HCT116 (cell line): ENCODE results near the gene NOTCH1. TPM values are rescaled to one million over a fixed set of nuclear protein-coding genes. Genes with fewer than 3 reads are reported as not detected.
A peak's percentile ranks its signal among the peaks of the same experiment; 100 is the strongest.

Experiments
- ATAC-seq: fragments of 200-7000 bp; cut with Tn5 transposase; 2 replicates; pipeline ENCODE4 v1.9.1; 2020; ENCODE audit warnings: mild to moderate bottlenecking, moderate library complexity
- BruUV-seq: library from RNA; stranded (reverse); fragments of 400-500 nt; replicated peaks from 2 replicates; lab custom pipeline; 2021; lab: Mats Ljungman, UMichigan
- CTCF ChIA-PET: fragments of 300-600 bp; sonication (Branson Sonifier 250); formaldehyde crosslinking; loops from one replicate; lab custom pipeline; 2021; ENCODE audit warnings: antibody characterized with exemption; lab: Charles Lee
- POLR2A ChIA-PET: fragments of 300-600, 350-600 bp; sonication (Branson Sonifier 250); formaldehyde crosslinking; loops from one replicate; lab custom pipeline; 2021; ENCODE audit warnings: antibody characterized with exemption; lab: Charles Lee
- RAD21 ChIA-PET, 2 experiments: fragments of 300-600 bp; sonication (Branson Sonifier 250); formaldehyde crosslinking; loops; one replicate each; lab custom pipeline; 2023; ENCODE audit warnings: low total read pairs in 2 of 2; ENCODE audit not compliant: uncharacterized antibody in 2 of 2, unreplicated experiment in 2 of 2, low non-redundant PET in 1 of 2; lab: Charles Lee
- DNase-seq: peaks from one replicate; pipeline ENCODE4 v3.0.0-alpha.2; 2010; ENCODE audit warnings: low read depth, low spot score
- H2AFZ ChIP-seq: fragments of 200-600 bp; shearing (Covaris generic), sonication (generic); 2 replicates; pipeline ENCODE4 v1.6.1; 2017; ENCODE audit warnings: low read depth, mixed run types, mixed read lengths, antibody characterized with exemption, low read length; ENCODE audit not compliant: poor library complexity, severe bottlenecking
- H3K27ac ChIP-seq: 2 replicates; pipeline ENCODE4 v1.5.1; 2012; ENCODE audit warnings: low read depth, low read length
- H3K27me3 ChIP-seq: fragments of 200-600 bp; sonication (generic); 2 replicates; pipeline ENCODE4 v1.6.1; 2016; ENCODE audit warnings: mixed run types, low read length, mixed read lengths; ENCODE audit not compliant: insufficient read depth
- H3K36me3 ChIP-seq, 2 experiments: fragments of 200-500 bp in 1 of 2; fragments of 200-600 bp in 1 of 2; sonication (Bioruptor generic) in 1 of 2; sonication (generic) in 1 of 2; 2 replicates each; pipeline versions ENCODE4 v1.5.1 to v1.6.1; 2014 to 2016; ENCODE audit warnings: low read length in 2 of 2, inconsistent platforms in 1 of 2, mixed read lengths in 1 of 2, mixed run types in 1 of 2; ENCODE audit not compliant: insufficient read depth in 2 of 2, control insufficient read depth in 1 of 2
- H3K4me1 ChIP-seq, 2 experiments: fragments of 200-600 bp in 1 of 2; sonication (generic) in 1 of 2; 2 replicates each; pipeline versions ENCODE4 v1.5.1 to v1.6.1; 2012 to 2017; ENCODE audit warnings: low read length in 2 of 2, inconsistent platforms in 1 of 2, mild to moderate bottlenecking in 1 of 2, mixed read lengths in 1 of 2, mixed run types in 1 of 2, moderate library complexity in 1 of 2; ENCODE audit not compliant: insufficient read depth in 2 of 2, control insufficient read depth in 1 of 2
- H3K4me2 ChIP-seq: fragments of 200-600 bp; sonication (generic); 2 replicates; pipeline ENCODE4 v1.6.1; 2017; ENCODE audit warnings: mixed run types, low read length, mixed read lengths
- H3K4me3 ChIP-seq, 2 experiments: fragments of 200-600 bp in 1 of 2; sonication (generic) in 1 of 2; replicated peaks in 1 of 2; 2 replicates each; pipeline ENCODE4 v1.5.1; 2011 to 2016; ENCODE audit warnings: low read length in 2 of 2, control low read depth in 1 of 2, low read depth in 1 of 2, mild to moderate bottlenecking in 1 of 2, mixed read lengths in 1 of 2, mixed run types in 1 of 2
- H3K79me2 ChIP-seq: fragments of 200-600 bp; sonication (generic); 2 replicates; pipeline ENCODE4 v1.6.1; 2017; ENCODE audit warnings: mild to moderate bottlenecking, mixed run types, low read length, moderate library complexity, mixed read lengths; ENCODE audit not compliant: insufficient read depth
- H3K9ac ChIP-seq: fragments of 200-600 bp; sonication (generic); 2 replicates; pipeline ENCODE4 v1.6.1; 2016; ENCODE audit warnings: low read length, mixed read lengths
- H3K9me2 ChIP-seq: fragments of 200-600 bp; sonication (generic), shearing (Covaris generic); 2 replicates; pipeline ENCODE4 v1.6.1; 2017; ENCODE audit warnings: mixed run types, mild to moderate bottlenecking, moderate library complexity; ENCODE audit not compliant: insufficient read depth
- H3K9me3 ChIP-seq, 2 experiments: fragments of 200-500 bp in 1 of 2; fragments of 200-600 bp in 1 of 2; sonication (Bioruptor generic) in 1 of 2; sonication (generic) in 1 of 2; 2 replicates each; pipeline ENCODE4 v1.6.1; 2014 to 2017; ENCODE audit warnings: low read length in 2 of 2, mixed read lengths in 2 of 2, inconsistent platforms in 1 of 2, low read depth in 1 of 2, mild to moderate bottlenecking in 1 of 2, mixed run types in 1 of 2, moderate library complexity in 1 of 2; ENCODE audit not compliant: control insufficient read depth in 1 of 2, insufficient read depth in 1 of 2
- H4K20me1 ChIP-seq: fragments of 200-600 bp; sonication (generic), shearing (Covaris generic); 2 replicates; pipeline ENCODE4 v1.6.1; 2017; ENCODE audit warnings: mixed run types, mild to moderate bottlenecking, moderate library complexity; ENCODE audit not compliant: insufficient read depth
- ATF3 ChIP-seq: IDR thresholded peaks from 2 replicates; pipeline ENCODE4 v1.6.1; 2012
- CBX3 ChIP-seq: IDR thresholded peaks from 2 replicates; pipeline ENCODE4 v1.6.1; 2012; ENCODE audit warnings: low read depth
- CEBPB ChIP-seq: IDR thresholded peaks from 2 replicates; pipeline ENCODE4 v1.6.1; 2012; ENCODE audit warnings: low read depth
- EGR1 ChIP-seq: IDR thresholded peaks from 2 replicates; pipeline ENCODE4 v1.6.1; 2012; ENCODE audit warnings: low read depth
- FOSL1 ChIP-seq: IDR thresholded peaks from 2 replicates; pipeline ENCODE4 v1.6.1; 2012; ENCODE audit warnings: low read depth
- POLR2A ChIP-seq: IDR thresholded peaks from 2 replicates; pipeline ENCODE4 v1.7.0; 2011; ENCODE audit warnings: borderline replicate concordance; ENCODE audit not compliant: insufficient read depth, insufficient read length; ENCODE audit errors: extremely low read depth
- POLR2AphosphoS5 ChIP-seq: IDR thresholded peaks from 2 replicates; pipeline ENCODE4 v1.6.1; 2011; ENCODE audit warnings: mild to moderate bottlenecking, low read depth, low read length, moderate library complexity
- SP1 ChIP-seq: IDR thresholded peaks from 2 replicates; pipeline ENCODE4 v1.6.1; 2012; ENCODE audit warnings: low read depth
- SRF ChIP-seq: IDR thresholded peaks from 2 replicates; pipeline ENCODE4 v1.6.1; 2012; ENCODE audit warnings: low read depth
- TCF7L2 ChIP-seq: IDR thresholded peaks from 2 replicates; pipeline ENCODE4 v1.7.0; 2011; ENCODE audit warnings: borderline replicate concordance, inconsistent platforms; ENCODE audit not compliant: insufficient read depth, insufficient read length; ENCODE audit errors: extremely low read depth
- YY1 ChIP-seq: IDR thresholded peaks from 2 replicates; pipeline ENCODE4 v1.6.1; 2011; ENCODE audit warnings: low read length, low read depth, moderate library complexity, mild to moderate bottlenecking; ENCODE audit not compliant: insufficient replicate concordance; ENCODE audit errors: extremely low read depth
- ZFX ChIP-seq: fragments of 450-650 bp; IDR thresholded peaks from 2 replicates; pipeline ENCODE4 v1.6.1; 2017
- intact Hi-C: fragments of 100-400 bp; cut with micrococcal nuclease; formaldehyde crosslinking; loops from 2 replicates; pipeline ENCODE4 v1.10.0; 2022
- total RNA-seq: library from RNA; stranded (reverse); gene quantifications from one replicate; pipeline ENCODE4 v1.2.1, GENCODE V29; 2021; ENCODE audit not compliant: unreplicated experiment
- TF ChIP-seq, protein P1 (sequence below): IDR thresholded peaks from 2 replicates; pipeline ENCODE4 v1.6.1; 2012
- TF ChIP-seq, protein P2 (sequence below): IDR thresholded peaks from 2 replicates; pipeline ENCODE4 v1.6.1; 2011; ENCODE audit warnings: mild to moderate bottlenecking, low read length, moderate library complexity; ENCODE audit not compliant: insufficient replicate concordance; ENCODE audit errors: extremely low read depth

The NOTCH1 gene
- total RNA-seq, 1 experiment from 2014 or later: 36.2 TPM

DNA sequence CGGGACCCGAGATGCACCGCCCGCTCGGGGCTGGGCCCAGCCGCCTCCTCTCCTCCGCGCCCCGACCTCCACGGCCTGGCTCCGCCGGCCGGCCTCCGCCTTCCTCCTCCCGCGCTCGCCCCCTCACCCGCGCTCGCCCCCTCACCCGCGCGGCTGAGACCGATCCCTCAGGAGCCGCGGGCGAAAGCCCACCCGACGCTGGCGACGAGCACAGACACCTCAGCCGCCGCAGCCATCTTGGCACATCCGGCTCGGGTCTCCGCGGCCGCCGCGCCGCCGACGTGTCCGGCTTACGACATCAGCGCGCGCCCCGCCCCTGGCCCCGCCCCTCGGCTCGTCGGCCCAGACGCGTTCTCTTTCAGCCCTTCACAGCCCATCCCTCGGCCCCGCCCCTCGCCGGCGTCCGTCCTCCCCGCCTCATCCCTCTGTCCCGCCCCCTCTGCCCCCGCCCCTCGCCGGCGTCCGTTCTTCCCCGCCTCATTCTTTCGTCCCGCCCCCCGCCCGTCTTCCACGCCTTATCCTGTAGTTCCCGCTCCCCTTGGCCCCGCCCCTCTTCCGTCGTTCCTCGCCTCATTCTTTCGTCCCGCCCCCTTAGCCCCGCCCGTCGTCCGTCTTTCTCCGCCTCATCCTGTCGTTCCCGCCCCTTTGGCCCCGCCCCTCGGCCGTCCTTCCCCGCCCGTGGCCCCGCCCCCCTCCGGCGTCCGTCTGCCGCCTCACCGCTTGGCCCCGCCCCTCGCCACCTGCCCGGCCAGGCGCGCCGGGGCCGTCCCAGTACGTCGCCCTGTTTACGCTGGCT, 62.9 kb downstream of the NOTCH1 start, which contains the start of gene SEC16A:
Gene SEC16A (minus strand): TSS at position 248 of the 796 bp plus-strand sequence. CDS start 5,425 bp downstream, outside the sequence.
- no peaks in the 10 kb centered on the region for H3K9me2 ChIP-seq
- peak within 1 kb of the TSS; percentile 77 to 97 for H3K4me3 ChIP-seq
- peak within 1 kb of the TSS; percentile 98 for H3K9ac ChIP-seq
- CTCF ChIA-PET: interaction anchor here (0.6 to 7.3 kb wide), 3 partner anchors 120 to 205 kb away, joined by 3 to 108 read pairs (median 4); no protein-coding TSS in a partner anchor
- no peak within 1 kb of the TSS for H2AFZ ChIP-seq
- peaks cover 47% of the 10 kb centered on the region for H3K79me2 ChIP-seq
- peaks cover 10 to 29% of the 10 kb centered on the region in 2 experiments for H3K4me1 ChIP-seq
- POLR2A ChIA-PET: interaction anchor here (0.6 kb wide), 1 partner anchor 154 kb away, joined by 3 read pairs; no protein-coding TSS in a partner anchor
- peak within 1 kb of the TSS; percentile 100 for H3K27ac ChIP-seq
- intact Hi-C loops: no loop called here
- no peaks in the 10 kb centered on the region for H3K27me3 ChIP-seq
- peak; percentile 97 for DNase-seq
- ATAC-seq: peak; percentile 67
- no peaks in the 10 kb centered on the region for H3K9me3 ChIP-seq
- BruUV-seq: no TSS peak
- peaks cover 4% of the 10 kb centered on the region; the same call in 1 of the 2 replicates for H4K20me1 ChIP-seq
- peak within 1 kb of the TSS; percentile 98 for H3K4me2 ChIP-seq
- no peak for TF ChIP-seq FOSL1
- TF ChIP-seq EGR1: no peak
- TF ChIP-seq POLR2A: no peak
- TF ChIP-seq, protein P1, sequence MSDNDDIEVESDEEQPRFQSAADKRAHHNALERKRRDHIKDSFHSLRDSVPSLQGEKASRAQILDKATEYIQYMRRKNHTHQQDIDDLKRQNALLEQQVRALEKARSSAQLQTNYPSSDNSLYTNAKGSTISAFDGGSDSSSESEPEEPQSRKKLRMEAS: no peak
- TF ChIP-seq CBX3: no peak
- TF ChIP-seq TCF7L2: peak; percentile 38
- peak; percentile 92 for TF ChIP-seq POLR2AphosphoS5
- TF ChIP-seq YY1: peak; percentile 92
- TF ChIP-seq ZFX: peak; percentile 93
- TF ChIP-seq, protein P2, sequence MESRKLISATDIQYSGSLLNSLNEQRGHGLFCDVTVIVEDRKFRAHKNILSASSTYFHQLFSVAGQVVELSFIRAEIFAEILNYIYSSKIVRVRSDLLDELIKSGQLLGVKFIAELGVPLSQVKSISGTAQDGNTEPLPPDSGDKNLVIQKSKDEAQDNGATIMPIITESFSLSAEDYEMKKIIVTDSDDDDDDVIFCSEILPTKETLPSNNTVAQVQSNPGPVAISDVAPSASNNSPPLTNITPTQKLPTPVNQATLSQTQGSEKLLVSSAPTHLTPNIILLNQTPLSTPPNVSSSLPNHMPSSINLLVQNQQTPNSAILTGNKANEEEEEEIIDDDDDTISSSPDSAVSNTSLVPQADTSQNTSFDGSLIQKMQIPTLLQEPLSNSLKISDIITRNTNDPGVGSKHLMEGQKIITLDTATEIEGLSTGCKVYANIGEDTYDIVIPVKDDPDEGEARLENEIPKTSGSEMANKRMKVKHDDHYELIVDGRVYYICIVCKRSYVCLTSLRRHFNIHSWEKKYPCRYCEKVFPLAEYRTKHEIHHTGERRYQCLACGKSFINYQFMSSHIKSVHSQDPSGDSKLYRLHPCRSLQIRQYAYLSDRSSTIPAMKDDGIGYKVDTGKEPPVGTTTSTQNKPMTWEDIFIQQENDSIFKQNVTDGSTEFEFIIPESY: no peak
- TF ChIP-seq CEBPB: no peak
- no peak for TF ChIP-seq SP1
- no peak for TF ChIP-seq SRF
- TF ChIP-seq ATF3: no peak
- H3K36me3 ChIP-seq: peaks cover 9 to 11% of the 10 kb centered on the region in 2 experiments; a peak in 3 of 4 replicates
- RAD21 ChIA-PET: interaction anchor here in 1 of 2 experiments (2.0 kb wide), 1 partner anchor 149 kb away, joined by 6 read pairs; no protein-coding TSS in a partner anchor
